ENCODE data around the gene SUCO.
"Not testable (repeated sequence)": the region's sequence is repeated elsewhere in the genome, so short reads cannot be mapped to it uniquely, and the experiment has no call there.

The SUCO gene, protein sequence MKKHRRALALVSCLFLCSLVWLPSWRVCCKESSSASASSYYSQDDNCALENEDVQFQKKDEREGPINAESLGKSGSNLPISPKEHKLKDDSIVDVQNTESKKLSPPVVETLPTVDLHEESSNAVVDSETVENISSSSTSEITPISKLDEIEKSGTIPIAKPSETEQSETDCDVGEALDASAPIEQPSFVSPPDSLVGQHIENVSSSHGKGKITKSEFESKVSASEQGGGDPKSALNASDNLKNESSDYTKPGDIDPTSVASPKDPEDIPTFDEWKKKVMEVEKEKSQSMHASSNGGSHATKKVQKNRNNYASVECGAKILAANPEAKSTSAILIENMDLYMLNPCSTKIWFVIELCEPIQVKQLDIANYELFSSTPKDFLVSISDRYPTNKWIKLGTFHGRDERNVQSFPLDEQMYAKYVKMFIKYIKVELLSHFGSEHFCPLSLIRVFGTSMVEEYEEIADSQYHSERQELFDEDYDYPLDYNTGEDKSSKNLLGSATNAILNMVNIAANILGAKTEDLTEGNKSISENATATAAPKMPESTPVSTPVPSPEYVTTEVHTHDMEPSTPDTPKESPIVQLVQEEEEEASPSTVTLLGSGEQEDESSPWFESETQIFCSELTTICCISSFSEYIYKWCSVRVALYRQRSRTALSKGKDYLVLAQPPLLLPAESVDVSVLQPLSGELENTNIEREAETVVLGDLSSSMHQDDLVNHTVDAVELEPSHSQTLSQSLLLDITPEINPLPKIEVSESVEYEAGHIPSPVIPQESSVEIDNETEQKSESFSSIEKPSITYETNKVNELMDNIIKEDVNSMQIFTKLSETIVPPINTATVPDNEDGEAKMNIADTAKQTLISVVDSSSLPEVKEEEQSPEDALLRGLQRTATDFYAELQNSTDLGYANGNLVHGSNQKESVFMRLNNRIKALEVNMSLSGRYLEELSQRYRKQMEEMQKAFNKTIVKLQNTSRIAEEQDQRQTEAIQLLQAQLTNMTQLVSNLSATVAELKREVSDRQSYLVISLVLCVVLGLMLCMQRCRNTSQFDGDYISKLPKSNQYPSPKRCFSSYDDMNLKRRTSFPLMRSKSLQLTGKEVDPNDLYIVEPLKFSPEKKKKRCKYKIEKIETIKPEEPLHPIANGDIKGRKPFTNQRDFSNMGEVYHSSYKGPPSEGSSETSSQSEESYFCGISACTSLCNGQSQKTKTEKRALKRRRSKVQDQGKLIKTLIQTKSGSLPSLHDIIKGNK (N-terminal part only)

DNA sequence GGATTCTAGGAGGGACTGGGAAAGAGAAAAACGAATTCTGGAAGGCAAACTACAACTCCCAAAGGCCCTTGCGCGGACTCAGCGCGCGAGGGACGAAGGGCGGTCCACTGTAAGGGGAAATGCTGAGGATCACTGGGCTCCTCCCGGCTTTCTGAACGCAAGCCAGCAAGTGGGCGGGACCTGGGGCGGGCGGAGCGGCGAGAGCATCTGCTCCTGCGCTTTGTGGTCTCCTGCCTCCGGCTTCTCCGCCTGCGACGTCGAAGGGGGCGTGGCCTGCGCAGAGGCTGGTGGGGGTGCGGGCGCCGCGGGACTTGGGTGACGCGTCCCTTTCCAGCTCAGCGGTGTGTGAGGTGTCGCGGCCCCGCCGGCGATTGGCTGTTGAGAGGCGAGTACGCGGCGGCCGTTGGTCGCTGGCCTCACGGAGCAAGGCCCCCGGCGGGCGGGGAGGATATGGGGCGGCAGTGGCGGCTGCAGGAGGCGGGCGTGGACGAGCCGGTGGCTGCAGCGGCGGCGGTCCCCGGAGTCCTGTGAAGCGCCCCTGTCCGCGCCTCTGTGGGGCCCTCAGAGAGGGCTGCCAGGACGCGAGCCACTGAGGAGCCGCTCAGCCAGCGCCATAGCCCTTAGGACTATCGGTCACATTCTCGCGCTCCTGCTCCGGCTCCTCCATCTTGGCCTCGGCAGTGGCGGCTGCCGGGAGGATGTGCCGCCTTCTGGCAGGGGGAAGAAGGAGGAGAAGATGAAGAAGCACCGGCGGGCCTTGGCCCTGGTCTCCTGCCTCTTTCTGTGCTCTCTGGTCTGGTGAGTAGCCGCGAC is at the start of gene SUCO:
TSS of gene SUCO (plus strand) at position 451 of the 813 bp plus-strand sequence. CDS start at position 737, 286 bp downstream.
- DNase-seq, result peak; percentile 99

DNA sequence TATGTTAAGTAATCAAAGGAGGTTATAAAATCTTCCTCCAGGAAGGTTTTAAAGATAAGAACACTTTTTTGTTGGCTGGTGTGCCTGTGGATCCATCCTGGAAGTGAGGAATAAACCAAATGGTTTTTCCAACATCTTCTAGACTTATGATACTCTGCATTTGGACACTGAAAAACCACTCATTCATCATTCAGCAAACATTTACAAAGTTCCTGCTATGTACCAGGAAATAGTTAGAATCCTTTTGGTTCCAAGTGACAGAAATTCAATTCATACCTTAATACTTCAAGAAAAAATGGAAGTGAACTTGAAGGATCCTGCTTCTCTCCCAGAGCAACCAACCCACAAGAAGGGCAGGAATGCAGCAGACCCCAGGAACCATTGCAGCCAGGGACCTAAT is 49.5 kb upstream of the SUCO start:
- DNase-seq, result no peak

DNA sequence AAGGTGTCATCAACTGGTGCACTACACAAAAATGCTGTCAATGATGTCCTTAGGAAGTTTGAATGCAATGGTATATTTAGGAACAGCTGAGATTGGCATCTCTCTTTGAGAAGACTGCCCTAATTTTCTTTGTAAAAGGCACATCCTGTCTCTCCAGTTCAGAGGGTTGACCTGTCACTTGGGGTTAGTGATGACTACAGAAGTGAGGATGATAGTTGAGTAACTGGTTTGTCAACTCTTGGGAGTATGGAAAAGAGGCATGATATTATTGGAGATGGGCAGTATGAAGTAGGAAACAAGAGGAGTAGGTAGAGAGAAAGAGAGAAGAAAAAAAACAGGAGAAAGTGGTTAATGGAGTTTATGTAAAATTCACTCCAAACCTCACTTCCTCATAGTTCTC is 48.7 kb upstream of the SUCO start:
- DNase-seq, result no peak

DNA sequence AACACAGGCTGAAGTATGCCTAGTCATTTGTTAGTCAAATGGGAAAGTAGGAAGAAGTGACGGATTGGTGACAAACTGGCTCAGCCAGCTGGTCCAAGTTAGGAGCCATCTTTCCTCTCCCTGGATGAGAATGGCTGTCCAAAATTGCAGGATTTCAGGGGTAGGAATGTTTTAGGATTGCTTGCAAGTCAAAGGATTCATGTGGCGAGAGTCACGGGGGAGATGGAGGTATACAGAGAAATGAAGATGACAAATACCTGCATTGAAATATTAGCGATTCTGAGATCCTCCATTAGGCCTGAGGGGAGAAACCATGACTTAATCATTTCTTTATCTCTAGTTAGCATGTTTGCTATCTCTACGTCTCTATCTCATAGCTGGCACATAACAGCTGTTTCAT is 47.3 kb upstream of the SUCO start:
- no peak for DNase-seq

DNA sequence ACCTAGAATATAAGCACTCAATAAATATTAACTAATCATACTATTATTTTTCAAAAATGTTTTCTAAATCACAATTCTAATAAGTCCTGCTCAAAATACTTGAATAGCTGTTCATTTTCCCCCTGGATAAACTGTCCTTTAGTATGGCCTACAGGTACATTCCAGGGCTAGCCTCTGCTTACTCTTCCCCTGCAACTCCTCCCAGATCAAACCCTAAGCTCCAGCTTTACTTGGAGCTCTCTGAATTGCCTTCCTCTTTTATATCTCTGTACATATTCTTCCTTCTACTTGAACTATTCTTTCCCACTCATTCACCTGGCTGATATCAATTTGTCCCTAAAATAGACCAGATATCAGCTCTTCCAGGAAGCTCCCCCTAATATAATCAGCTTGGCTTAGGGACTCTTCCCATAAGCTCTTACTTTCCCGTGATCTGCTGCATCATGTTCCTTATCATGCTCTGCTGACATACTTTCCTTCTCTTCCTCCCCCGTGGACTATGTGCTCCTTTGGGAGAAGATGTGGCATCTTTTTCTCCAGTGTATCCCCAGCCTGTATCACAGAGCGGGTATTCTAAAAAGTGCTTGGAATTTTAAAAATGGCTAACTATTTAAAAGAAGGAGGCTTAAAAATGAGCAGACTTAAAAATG is 46.0 kb upstream of the SUCO start:
- no peak for DNase-seq

DNA sequence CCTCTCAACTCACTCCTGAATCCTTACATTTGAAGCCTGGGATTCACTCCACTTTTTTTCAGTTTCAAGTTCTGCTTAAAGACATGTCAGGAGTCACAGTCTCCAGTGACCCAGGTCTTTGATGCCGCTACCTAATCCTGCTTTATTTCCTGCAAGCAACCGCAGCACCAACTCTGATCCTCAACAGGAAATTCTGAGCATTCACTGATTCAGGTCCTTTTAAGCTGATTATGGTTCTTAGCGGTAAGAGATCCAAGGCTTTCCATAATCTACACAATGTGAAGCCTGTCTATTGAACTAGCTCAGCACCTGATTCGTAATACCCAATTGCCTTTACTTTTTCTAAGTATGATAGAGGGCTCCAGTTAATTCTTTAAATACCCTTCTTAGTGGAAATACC is 45.4 kb upstream of the SUCO start:
- no peak for DNase-seq

DNA sequence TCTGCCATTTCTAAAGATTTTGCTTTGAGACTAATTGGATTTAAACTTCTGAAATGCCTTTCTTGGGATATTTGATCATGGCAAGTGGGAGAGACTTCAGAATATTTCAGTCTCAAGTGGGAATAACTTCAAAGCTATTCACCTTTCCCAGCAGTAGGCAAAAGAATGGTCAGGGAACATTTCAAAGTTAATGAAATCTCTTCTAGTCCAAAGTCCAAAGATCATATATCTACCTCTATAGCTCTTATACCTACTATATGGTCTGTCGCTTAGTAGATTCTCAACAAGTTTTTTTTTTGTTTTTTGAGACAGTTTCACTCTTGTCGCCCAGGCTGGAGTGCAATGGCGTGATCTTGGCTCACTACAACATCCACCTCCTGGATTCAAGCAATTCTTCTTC is 44.6 kb upstream of the SUCO start:
- DNase-seq, result no peak

DNA sequence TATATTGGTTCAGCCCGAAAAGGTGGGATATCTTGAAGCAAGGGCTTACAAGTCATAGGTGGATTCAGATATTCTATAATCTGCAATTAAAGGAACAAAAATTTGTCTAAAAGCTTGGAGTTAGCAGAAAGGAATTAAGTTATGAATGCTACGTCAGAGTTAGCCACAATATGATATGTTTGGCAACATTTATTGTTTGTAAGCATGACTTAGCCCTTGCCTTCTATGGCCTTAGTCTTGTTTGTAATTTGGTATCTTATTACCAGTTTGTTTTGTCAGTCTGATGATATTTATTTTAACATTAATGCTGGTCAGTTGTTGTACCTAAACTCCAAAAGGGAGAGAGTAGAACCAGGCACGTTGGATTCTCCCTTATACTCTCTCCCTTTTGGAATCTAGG is 43.1 kb upstream of the SUCO start:
- no peak for DNase-seq

DNA sequence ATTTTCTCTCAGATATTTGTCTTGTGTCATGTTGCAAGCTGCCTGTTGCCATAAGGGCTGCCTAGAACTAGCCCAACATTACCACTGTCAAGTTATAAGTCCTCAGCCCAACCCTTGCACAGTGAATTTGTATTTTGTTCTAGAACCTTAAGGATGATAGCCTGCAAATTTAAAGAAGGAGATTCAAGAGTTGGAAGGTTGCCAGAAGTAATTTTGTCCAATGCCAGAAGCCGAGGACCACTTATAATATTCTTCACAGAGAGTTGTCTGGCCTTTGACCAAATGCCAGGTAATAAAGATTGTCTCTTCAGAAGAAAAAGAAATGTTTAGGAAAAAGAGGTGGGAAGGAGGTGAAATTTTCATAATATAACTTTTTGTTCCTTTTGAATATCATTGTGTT is 40.5 kb upstream of the SUCO start:
- no peak for DNase-seq

DNA sequence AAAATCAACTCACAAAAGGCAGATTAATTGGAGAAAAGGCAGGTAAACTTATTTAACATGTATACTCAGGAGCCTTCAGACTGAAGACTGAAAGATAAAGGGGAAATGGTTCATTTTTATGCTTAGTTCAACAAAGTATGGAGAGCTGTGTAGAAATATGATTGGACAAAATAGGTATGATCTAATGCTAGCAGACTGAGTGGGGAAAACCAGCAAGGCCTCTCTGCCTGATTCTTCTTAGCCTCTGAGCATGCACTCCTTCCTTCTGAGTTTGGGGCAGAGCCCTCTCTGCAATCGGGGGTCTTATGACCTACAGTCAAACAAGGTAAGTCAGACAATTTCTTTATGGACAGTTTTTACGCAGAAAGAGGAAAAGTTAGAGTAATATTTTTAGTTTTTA is 38.8 kb upstream of the SUCO start:
- DNase-seq, result no peak

DNA sequence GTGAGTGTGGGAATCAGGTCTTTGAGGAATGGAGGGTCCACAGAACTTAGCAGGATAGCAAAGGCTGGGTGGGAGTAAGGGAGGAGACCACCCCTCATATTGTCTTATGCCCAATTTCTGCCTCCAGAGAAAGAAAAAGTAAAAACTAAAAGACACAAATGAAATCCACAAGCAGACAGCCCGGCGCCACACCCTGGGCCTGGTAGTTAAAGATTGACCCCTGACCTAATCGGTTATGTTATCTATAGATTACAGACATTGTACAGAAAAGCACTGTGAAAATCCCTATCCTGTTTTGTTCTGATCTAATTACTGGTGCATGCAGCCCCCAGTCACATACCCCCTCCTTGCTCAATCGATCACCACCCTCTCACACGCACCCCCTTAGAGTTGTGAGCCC is 36.8 kb upstream of the SUCO start:
- not testable (repeated sequence) for DNase-seq

DNA sequence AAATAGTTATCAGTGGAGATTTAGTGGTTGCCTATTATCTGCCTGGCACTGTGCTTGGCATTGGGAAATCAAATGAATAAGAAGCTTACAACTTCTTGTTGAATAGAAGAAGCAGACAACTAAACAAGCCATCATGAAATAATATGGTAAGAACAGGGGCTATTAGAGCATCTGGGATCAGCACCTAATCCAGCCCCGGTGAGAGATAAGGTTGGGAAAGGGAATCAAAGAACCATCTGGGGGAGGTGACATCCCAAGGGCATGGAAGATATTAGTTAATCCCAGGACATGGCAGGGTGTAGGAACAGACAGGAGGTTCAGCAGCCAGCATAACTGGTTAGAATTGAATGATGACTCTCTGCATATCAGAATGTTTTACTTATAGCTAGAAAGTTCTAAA is 36.3 kb upstream of the SUCO start:
- no peak for DNase-seq

DNA sequence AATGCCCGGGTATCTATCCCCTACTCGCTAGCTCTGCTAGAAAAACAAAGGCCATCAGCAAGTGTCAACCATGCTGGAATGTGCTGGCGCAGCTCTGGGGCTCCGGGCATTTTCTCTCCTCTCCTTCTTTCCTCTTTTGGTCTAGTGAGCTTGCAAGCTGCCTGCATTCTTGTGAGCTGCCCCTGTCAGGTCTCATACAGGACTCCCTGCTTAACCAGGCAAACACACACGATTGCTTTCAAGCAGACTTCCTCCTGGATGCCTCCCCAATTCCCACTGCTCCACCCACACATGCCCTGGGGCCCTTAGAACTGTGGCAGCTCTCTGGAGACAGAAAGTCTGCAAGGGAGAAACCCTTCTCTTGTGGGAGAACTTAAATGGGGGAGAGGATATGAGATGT is 35.7 kb upstream of the SUCO start:
- no peak for DNase-seq

DNA sequence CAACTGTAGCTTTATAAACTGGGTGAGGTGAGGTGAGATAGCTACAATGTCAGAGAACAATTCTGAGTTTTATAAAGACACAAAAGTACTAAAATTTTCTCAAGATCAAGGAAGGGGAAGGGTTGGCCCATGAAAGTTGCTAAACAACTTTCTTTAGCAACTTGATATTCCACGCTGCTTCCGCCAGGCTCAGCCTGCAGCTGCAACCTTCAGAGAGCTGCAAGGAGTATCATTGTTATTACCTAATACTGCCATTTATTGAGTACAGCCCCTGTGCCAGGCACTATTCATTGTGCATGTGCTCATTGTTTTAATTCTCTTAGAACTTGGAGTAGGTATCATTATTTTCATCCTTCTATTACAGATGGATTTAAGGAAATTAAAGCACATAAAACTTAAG is 34.1 kb upstream of the SUCO start:
- DNase-seq, result no peak

DNA sequence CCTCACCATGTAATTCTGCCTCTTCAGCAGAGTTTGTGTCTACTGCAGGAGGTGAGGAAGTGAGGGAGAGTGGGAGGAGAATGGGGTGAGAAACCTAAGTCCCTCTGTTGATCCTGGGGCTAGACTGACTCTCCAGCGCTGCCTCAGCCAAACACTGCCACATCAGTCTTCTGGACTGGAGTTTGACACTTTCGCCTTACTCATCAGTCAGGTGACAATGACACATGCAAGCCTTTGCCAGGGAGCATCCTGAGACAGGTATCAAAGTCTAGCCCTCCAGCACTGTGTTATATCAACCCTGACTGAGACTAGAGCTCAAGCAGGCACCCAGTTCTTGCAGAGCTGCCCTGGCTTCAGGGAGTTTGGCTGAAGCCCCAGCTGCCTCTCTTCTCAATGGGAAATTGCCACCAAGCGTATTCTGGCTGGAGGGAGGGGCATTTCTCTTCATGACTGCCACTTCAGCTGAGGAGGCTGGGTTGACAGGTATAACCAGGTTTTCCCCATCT is 33.3 kb upstream of the SUCO start:
- DNase-seq, result no peak

DNA sequence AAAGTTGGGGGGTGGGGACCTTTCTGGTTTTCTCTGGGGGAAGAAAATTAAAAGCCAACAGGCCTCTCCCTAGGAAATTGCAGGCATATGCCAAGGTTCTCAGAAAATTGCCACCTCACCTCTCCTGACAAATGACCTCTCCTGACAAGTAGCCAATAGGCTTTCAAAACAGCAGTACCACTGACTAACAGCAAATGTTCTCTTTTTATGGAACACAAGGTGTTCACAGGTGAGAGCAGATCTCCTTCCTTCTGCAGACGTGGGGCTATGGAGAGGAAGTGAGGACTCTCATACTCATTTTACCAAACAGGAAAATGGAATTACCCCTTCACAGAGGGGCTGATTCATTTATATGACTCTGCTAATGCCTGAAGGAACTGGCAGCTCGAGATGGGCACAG is 32.7 kb upstream of the SUCO start:
- no peak for DNase-seq

DNA sequence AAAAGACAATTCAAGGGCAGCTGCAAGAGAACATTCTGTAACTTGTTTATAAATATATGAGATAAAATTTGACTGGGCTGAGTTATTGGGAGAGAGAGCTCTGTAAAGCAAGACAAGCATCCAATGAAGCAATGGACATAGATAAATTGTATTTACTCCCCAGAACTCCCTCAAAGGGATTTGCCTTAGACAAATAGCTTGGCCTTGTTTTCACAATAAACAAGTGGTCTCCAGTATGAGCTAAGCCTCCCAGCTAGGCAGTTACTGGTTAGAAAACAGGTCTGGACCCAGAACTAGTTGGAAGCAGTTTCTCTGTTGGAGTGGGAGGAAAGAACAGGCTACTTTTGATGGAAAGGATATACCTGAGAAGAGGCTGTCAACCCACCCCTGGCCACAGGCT is 25.2 kb upstream of the SUCO start:
- DNase-seq, result no peak

DNA sequence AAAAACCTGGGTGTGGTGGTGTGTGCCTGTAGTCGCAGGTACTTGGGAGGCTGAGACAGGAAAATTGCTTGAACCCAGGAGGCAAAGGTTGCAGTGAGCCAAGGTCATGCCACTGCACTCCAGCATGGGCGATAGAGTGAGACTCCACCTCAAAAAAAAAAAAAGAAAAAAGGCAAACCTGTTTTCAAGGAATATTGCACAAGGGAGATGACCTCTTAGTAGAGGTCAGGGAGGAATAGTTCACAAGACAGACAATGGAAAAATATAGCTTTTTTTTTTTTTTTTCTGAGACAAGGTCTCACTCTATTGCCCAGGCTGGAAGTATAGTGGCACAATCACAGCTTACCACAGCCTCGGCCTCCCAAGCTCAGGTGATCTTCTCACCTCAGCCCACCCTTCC is 22.5 kb upstream of the SUCO start:
- no peak for DNase-seq

DNA sequence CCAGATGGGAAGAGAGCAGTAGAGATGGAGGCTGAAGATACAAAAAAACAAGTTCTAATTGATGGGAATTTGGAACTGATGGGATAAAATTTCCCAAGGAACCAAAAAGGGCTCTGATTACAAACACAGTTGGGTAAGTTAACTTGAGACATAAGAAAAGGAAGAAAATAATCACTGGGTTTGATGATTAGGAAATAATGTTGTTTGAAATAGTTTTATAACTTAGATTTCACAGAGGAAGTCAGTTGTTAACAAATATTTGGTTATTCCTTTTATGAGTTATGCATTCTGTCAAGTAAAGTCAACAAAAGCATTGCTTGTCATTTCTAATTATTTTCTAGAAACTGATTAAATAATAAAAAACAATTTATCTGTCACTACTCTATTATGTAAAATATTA is 20.4 kb upstream of the SUCO start:
- DNase-seq, result no peak

DNA sequence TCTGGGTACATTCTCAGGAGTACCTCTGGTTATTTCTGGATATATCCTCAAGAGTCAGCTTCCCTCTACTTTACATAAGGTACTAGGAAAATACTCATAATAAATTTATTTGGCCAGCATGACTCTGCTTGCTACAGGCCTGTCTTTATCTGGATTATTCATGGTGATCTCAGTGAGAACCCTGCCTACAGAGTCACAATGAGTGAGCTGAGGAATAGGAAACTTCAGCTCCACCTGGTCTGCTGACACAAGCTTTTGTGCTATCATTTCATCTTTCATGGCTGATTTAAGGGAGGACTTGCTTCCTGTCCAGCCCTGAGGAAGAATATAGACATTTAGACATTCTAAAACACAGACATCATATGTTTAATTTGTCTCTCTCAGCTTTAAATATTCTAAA is 19.5 kb upstream of the SUCO start:
- DNase-seq, result no peak

DNA sequence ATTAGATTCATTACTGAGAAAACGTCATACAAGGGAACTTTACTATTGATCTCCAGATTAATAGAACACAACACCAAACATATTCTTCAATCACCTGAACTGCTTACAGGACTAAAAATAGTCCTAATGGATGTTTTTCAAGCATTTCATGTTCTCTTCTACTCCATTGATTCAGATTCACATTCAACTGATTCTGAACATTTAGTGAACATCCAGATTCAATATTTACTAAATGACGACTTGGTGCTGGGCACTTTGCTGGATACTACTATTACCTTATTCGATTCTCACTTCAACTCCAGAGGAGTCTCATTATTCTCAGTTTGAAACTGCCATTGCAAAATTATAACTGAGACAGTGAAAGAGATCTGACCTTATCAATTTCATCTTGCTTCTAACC is 18.8 kb upstream of the SUCO start:
- DNase-seq, result no peak

DNA sequence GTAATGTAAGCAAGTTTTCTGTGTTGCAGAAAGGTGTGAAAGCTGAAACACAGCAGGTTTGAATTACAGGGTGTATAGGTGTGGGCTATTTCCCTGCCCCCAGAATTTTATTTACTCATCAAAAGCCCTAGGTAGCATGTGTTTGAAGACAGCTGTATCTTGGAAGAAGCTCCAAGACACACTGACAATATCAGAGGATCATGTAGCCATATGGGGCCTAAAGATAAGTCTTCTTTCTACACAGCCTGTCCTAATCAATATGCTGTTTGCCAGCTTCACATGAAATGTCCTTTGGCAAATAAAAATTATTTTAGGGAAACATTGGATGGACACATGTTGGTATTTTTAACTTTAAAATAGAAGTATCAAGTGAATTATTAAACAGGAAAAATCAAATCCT is 17.5 kb upstream of the SUCO start:
- no peak for DNase-seq
